PC-9 (cell line): Measurements from ENCODE around the gene TBC1D8.

ENCODE experiments used
- CTCF ChIP-seq: fragments of 200-600 bp; sonication (generic); conservative IDR thresholded peaks from 2 replicates; pipeline ENCODE4 v1.6.1; 2017; ENCODE audit warnings: mixed run types, antibody characterized with exemption, mild to moderate bottlenecking, moderate library complexity
- EZH2 ChIP-seq: fragments of 200-600 bp; sonication (generic); IDR thresholded peaks from 2 replicates; pipeline ENCODE4 v1.8.0; 2017; ENCODE audit warnings: antibody characterized with exemption, low read depth

DNA sequence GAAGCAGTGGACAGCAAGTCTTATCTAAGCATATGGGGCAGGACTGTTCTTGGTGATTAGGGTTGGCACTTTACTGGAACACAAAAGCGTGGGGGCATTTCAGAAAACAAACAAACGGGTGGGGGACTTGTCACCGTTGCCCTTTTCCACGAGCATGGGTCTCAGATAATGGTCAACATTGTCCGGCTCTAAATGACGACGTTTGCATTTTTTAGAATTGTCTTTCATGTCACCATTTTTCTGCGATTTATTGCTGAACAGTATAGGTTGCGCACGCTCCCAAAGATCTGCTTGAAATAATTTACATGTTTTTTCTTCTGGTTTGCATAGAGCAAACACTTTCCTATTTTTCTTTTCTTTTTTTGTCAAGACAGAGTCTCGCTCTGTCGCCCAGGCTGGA lies 46.6 kb upstream of the TBC1D8 start:
- TF ChIP-seq CTCF (no peak), EZH2 (no peak)
